Progenitor cell of endocrine pancreas (in vitro differentiated cells): ENCODE data around the gene PAXX. TPM values are rescaled to one million over a fixed set of nuclear protein-coding genes. Genes with fewer than 3 reads are reported as not detected.

Experiments
- DNase-seq: peaks from one replicate; pipeline ENCODE4 v3.0.0; 2021; ENCODE audit warnings: low spot score; ENCODE audit not compliant: unreplicated experiment
- H3K27ac Mint-ChIP-seq: 2 replicates; pipeline ENCODE4 v1.8.0; 2021; ENCODE audit warnings: mild to moderate bottlenecking, moderate library complexity, mixed read lengths
- H3K27me3 Mint-ChIP-seq: 2 replicates; pipeline ENCODE4 v1.8.0; 2021; ENCODE audit warnings: mixed read lengths
- H3K36me3 Mint-ChIP-seq: 2 replicates; pipeline ENCODE4 v1.8.0; 2022; ENCODE audit warnings: mixed read lengths; ENCODE audit not compliant: insufficient read depth
- H3K4me1 Mint-ChIP-seq: 2 replicates; pipeline ENCODE4 v1.8.0; 2021; ENCODE audit warnings: low read depth, mixed read lengths
- H3K4me3 Mint-ChIP-seq: 2 replicates; pipeline ENCODE4 v1.8.0; 2021; ENCODE audit warnings: low read depth, mild to moderate bottlenecking, moderate library complexity, mixed read lengths
- H3K9me3 Mint-ChIP-seq: 2 replicates; pipeline ENCODE4 v1.8.0; 2021; ENCODE audit warnings: low read depth, mixed read lengths
- total RNA-seq: library from RNA; stranded (reverse); gene quantifications from 2 replicates; pipeline ENCODE4 v1.2.1, GENCODE V29; 2021
- TF ChIP-seq, protein P1 (sequence below): fragments of 200-600 bp; sonication (generic); IDR thresholded peaks from one replicate; pipeline ENCODE4 v1.5.0; 2021; ENCODE audit warnings: antibody characterized with exemption, mild to moderate bottlenecking; ENCODE audit not compliant: unreplicated experiment

PAXX gene
- total RNA-seq, 1 donor from 2014 or later: 54.9 TPM

DNA sequence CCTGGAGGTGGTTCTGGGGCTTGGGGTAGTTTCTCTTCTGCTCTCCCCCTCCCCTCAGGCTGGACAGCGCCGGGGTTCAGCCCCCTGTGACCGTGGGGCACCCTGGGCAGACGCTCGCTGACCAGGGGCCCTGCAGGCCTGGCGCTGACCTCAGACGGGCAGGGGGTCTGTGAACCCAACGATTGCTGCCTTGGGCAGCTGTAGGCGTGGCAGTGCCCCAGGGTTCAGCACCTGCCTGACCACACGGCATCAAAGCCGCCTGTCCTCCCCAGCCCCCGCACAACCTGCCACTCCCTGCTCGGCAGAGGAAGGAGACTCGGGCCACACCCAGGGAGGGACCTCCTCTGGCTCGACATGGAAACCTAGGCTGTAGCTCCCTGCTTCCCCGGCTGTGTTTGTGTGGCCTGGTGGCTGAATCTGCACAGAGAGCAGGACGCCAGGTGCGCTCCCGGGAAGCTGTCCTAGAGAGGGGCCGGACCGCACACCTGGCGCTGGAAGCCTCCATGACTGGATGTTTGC lies 28.0 kb upstream of the PAXX start:
- TF ChIP-seq, protein P1, sequence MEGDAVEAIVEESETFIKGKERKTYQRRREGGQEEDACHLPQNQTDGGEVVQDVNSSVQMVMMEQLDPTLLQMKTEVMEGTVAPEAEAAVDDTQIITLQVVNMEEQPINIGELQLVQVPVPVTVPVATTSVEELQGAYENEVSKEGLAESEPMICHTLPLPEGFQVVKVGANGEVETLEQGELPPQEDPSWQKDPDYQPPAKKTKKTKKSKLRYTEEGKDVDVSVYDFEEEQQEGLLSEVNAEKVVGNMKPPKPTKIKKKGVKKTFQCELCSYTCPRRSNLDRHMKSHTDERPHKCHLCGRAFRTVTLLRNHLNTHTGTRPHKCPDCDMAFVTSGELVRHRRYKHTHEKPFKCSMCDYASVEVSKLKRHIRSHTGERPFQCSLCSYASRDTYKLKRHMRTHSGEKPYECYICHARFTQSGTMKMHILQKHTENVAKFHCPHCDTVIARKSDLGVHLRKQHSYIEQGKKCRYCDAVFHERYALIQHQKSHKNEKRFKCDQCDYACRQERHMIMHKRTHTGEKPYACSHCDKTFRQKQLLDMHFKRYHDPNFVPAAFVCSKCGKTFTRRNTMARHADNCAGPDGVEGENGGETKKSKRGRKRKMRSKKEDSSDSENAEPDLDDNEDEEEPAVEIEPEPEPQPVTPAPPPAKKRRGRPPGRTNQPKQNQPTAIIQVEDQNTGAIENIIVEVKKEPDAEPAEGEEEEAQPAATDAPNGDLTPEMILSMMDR: no peak
- no peak overlapping the region for H3K4me3 Mint-ChIP-seq
- peaks cover 12% of the 10 kb centered on the region for H3K27me3 Mint-ChIP-seq
- H3K4me1 Mint-ChIP-seq: peaks cover 3% of the 10 kb centered on the region
- DNase-seq: no peak
- no peak overlapping the region for H3K27ac Mint-ChIP-seq
- H3K9me3 Mint-ChIP-seq: no peaks in the 10 kb centered on the region
- no peaks in the 10 kb centered on the region for H3K36me3 Mint-ChIP-seq

DNA sequence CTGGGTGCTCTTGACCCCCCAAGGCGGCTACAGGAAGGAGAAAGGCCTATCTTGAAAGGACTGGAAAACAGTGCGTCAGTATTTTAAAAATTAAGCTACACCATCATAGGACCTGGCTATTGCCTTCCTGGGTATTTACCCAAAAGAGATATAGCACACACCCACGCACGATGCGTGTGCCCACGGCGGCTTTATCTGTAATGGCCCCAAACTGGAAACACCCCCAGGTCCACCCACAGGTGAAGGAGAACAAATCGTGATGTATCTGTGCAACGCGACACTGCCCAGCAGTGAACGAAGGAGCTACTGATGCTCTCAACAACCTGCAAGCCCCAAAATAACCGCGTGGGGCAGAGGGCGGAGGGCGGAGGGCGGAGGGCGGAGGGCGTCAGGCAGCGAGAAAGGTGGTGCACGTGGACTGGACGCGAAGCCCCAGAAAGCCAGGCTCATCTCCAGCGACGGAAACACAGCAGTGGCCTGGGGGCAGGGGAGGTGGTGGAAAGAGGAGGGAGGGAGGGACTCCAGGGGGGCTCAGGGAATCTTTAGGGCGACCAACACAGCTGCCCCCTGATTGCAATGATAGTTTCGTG lies 27.3 kb upstream of the PAXX start:
- Mint-ChIP-seq H3K9me3 (no peaks in the 10 kb centered on the region), H3K36me3 (no peaks in the 10 kb centered on the region), H3K27me3 (peaks cover 12% of the 10 kb centered on the region), H3K4me3 (no peak overlapping the region), H3K4me1 (peaks cover 3% of the 10 kb centered on the region), H3K27ac (no peak overlapping the region)
- DNase-seq: no peak
- TF ChIP-seq, protein P1: no peak

DNA sequence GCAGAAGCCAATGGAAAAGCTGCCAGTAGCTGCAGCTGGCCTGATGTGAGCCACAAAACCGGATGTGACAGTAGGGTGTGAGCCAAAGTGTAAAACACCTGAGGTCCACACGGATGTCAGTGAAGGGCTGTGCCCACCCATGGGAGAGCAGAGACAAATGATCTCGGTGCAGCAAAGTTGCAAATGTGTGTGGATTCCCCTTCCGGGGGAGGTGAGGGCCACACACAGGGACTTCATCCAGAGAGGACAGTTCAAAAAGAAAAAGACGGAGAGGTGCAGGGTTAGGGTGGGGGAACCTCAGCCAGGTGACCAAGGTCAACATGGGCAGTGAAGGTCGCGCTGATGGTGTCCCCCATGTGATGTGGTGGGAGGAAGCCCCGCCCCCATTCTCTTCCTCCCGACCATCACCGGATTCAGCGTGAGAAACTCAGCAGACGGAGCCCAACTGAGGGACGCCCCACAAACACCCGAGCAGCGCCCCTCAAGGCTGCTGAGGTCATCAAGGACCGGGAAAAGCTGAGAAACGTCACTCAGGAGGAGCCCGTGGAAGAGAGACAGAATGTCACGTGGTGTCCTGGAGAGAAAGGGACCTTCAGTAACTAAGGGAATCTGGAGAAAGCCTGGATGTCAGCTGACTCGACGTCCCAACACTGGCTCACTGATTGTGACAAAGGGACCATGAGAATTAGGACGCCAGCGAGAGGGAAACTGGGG lies 26.3 kb upstream of the PAXX start:
- Mint-ChIP-seq H3K4me1 (peaks cover 3% of the 10 kb centered on the region), H3K27ac (no peak overlapping the region), H3K36me3 (no peaks in the 10 kb centered on the region), H3K4me3 (no peak overlapping the region), H3K9me3 (no peaks in the 10 kb centered on the region), H3K27me3 (peaks cover 12% of the 10 kb centered on the region)
- TF ChIP-seq, protein P1: no peak
- no peak for DNase-seq

DNA sequence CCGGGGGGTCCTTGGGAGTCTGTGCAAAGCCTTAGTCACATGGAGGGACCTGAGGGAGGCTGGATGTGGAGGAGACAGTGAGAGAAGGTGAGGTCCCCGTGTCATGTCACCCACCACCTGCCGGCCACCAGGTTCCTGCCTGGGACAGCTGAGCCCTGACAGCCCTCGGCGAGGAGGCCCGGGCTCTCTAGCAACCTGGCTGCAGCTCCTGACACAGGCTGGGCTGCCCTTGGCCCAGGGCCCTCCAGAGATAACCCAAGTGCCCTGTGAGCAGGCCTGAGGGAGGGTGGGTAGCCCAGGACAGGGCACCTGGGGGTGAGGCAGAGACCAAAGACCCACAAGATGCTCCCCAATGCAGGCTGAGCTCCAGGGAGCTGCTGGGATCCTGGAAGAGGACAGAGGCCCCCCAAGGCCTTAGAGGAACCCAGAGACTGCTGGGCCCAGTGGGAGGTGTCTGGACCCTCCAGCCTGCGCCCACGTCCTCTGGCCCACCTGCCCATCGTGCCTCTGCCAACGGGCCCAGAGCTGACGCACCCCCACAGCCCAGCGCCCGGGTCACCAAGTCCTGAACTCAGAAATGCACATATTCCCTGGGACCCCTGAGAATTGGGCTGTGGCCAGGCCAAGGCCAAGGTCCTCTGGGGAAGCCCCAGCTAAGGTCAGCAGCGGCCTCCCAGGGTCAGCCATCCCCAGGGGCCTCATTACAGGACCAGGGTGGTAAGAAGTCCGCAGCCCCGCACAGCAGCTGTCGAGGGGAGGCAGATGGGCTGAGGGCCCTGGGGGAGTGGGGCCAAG lies 23.7 kb upstream of the PAXX start:
- Mint-ChIP-seq H3K27me3 (peaks cover 12% of the 10 kb centered on the region), H3K36me3 (no peaks in the 10 kb centered on the region), H3K27ac (no peak overlapping the region), H3K9me3 (no peaks in the 10 kb centered on the region), H3K4me1 (peaks cover 3% of the 10 kb centered on the region), H3K4me3 (no peak overlapping the region)
- DNase-seq: no peak
- TF ChIP-seq, protein P1: no peak

DNA sequence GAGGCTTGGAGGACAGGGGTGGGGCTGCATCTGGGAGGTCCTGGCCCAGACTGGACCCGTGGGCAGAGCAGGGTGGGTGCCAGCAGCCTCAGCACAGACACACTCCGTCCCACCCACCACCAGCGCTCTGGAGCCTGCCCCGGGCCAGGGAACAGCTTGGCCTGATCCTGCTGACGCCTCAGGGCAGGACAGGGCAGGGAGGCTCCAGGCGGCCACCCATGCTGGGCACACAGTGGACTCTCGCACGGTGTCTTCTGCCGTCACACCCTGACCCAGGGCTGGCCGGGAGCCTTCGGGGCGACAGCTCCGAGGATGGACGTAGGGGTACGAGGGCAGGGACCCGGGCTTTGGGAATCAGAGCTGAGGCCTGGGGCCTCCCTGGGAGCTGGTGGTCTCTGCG lies 23.1 kb upstream of the PAXX start:
- peaks cover 3% of the 10 kb centered on the region for H3K4me1 Mint-ChIP-seq
- no peak overlapping the region for H3K27ac Mint-ChIP-seq
- H3K27me3 Mint-ChIP-seq: peaks cover 12% of the 10 kb centered on the region
- no peak overlapping the region for H3K4me3 Mint-ChIP-seq
- H3K36me3 Mint-ChIP-seq: no peaks in the 10 kb centered on the region
- no peak for DNase-seq
- H3K9me3 Mint-ChIP-seq: no peaks in the 10 kb centered on the region
- TF ChIP-seq, protein P1: no peak
